Neural progenitor cell (in vitro differentiated cells): ENCODE measurements around the gene FAM240B. TPM values are rescaled to one million over a fixed set of nuclear protein-coding genes. Genes with fewer than 3 reads are reported as not detected.

Source experiments
- DNase-seq: peaks from one replicate; pipeline ENCODE4 v3.0.0-alpha.2; 2016; ENCODE audit warnings: low spot score
- H2AFZ ChIP-seq: fragments of 200-600 bp; sonication (generic); replicated peaks from 2 replicates; pipeline ENCODE4 v1.6.1; 2016; ENCODE audit warnings: antibody characterized with exemption
- H3F3A ChIP-seq: fragments of 200-600 bp; sonication (generic); 2 replicates; pipeline ENCODE4 v1.6.1; 2016; ENCODE audit warnings: antibody characterized with exemption, low read depth
- H3K27ac ChIP-seq: fragments of 200-600 bp; sonication (generic); 2 replicates; pipeline ENCODE4 v1.5.1; 2016; ENCODE audit warnings: mild to moderate bottlenecking
- H3K27me3 ChIP-seq: fragments of 200-600 bp; sonication (generic); 2 replicates; pipeline ENCODE4 v1.6.1; 2016; ENCODE audit warnings: mild to moderate bottlenecking, moderate library complexity
- H3K36me3 ChIP-seq: fragments of 200-600 bp; sonication (generic); 2 replicates; pipeline ENCODE4 v1.5.1; 2016
- H3K4me1 ChIP-seq: fragments of 200-600 bp; sonication (generic); 2 replicates; pipeline ENCODE4 v1.6.1; 2016; ENCODE audit warnings: mixed run types
- H3K4me2 ChIP-seq: fragments of 200-600 bp; sonication (generic); 2 replicates; pipeline ENCODE4 v1.6.1; 2016
- H3K4me3 ChIP-seq: fragments of 200-600 bp; sonication (generic); 2 replicates; pipeline ENCODE4 v1.5.1; 2016
- H3K79me2 ChIP-seq: fragments of 200-600 bp; sonication (generic); 2 replicates; pipeline ENCODE4 v1.6.1; 2016; ENCODE audit warnings: low read depth
- H3K9ac ChIP-seq: fragments of 200-600 bp; sonication (generic); 2 replicates; pipeline ENCODE4 v1.6.1; 2016
- H3K9me3 ChIP-seq: fragments of 200-600 bp; sonication (generic); 2 replicates; pipeline ENCODE4 v1.5.1; 2016; ENCODE audit warnings: low read depth
- H4K20me1 ChIP-seq: fragments of 200-600 bp; sonication (generic); 2 replicates; pipeline ENCODE4 v1.6.1; 2016; ENCODE audit warnings: low read depth
- H3K27ac Mint-ChIP-seq: 3 replicates; pipeline ENCODE4 v1.8.0; 2021; ENCODE audit warnings: mixed read lengths
- H3K27me3 Mint-ChIP-seq: 2 replicates; pipeline ENCODE4 v1.8.0; 2022; ENCODE audit warnings: low read depth, mild to moderate bottlenecking, inconsistent platforms, moderate library complexity, mixed read lengths; ENCODE audit not compliant: insufficient read depth
- H3K36me3 Mint-ChIP-seq: 3 replicates; pipeline ENCODE4 v1.8.0; 2021; ENCODE audit warnings: mixed read lengths
- H3K4me1 Mint-ChIP-seq: 3 replicates; pipeline ENCODE4 v1.8.0; 2021; ENCODE audit warnings: mixed read lengths
- H3K4me3 Mint-ChIP-seq: 3 replicates; pipeline ENCODE4 v1.8.0; 2021; ENCODE audit warnings: mild to moderate bottlenecking, moderate library complexity, mixed read lengths
- H3K9me3 Mint-ChIP-seq: 3 replicates; pipeline ENCODE4 v1.8.0; 2020; ENCODE audit warnings: mixed read lengths
- CTCF ChIP-seq: fragments of 200-600 bp; sonication (generic); IDR thresholded peaks from 2 replicates; pipeline ENCODE4 v1.5.1; 2017; ENCODE audit warnings: antibody characterized with exemption, mild to moderate bottlenecking
- EZH2 ChIP-seq: fragments of 200-600 bp; sonication (generic); IDR thresholded peaks from 2 replicates; pipeline ENCODE4 v1.6.1; 2017; ENCODE audit warnings: antibody characterized with exemption, mild to moderate bottlenecking, moderate library complexity
- EZH2phosphoT487 ChIP-seq: fragments of 200-600 bp; sonication (generic); IDR thresholded peaks from 2 replicates; pipeline ENCODE4 v1.6.1; 2017; ENCODE audit warnings: antibody characterized with exemption
- total RNA-seq: library from RNA; depleted of rRNA; stranded (reverse); fragments of >200 nt; gene quantifications from 2 replicates; pipeline ENCODE4 v1.2.3, GENCODE V29; 2015; ENCODE audit warnings: low replicate concordance

The FAM240B gene
- total RNA-seq, 1 donor from 2014 or later = not detected

- H3K27me3 Mint-ChIP-seq = peaks cover 6% of the 10 kb centered on the region
- H3K4me2 ChIP-seq = no peak overlapping the region
- TF ChIP-seq CTCF (no peak), EZH2 (no peak), EZH2phosphoT487 (no peak)
Observed at GRCh38 chr9:38744484-38744883, 24.6 kb upstream of the FAM240B start.

GRCh38 chr9:38737246-38737645, 17.3 kb upstream of the FAM240B start:
- no peak for DNase-seq
- Histone ChIP-seq H3K4me3 (no peak overlapping the region), H3K4me2 (no peak overlapping the region), H3K9ac (no peak overlapping the region), H3K36me3 (no peaks in the 10 kb centered on the region), H3K27ac (no peak overlapping the region), H4K20me1 (no peaks in the 10 kb centered on the region), H3K79me2 (no peaks in the 10 kb centered on the region), H3F3A (no peaks in the 10 kb centered on the region), H2AFZ (no peak overlapping the region), H3K9me3 (no peaks in the 10 kb centered on the region), H3K4me1 (no peaks in the 10 kb centered on the region), H3K27me3 (no peaks in the 10 kb centered on the region)
- peaks cover 3% of the 10 kb centered on the region for H3K4me1 Mint-ChIP-seq
- TF ChIP-seq EZH2phosphoT487 = no peak
- TF ChIP-seq CTCF = no peak
- no peak for TF ChIP-seq EZH2
- H3K4me3 Mint-ChIP-seq = no peak overlapping the region
- H3K27ac Mint-ChIP-seq = no peak overlapping the region
- no peaks in the 10 kb centered on the region for H3K36me3 Mint-ChIP-seq
- no peaks in the 10 kb centered on the region for H3K9me3 Mint-ChIP-seq
- no peaks in the 10 kb centered on the region for H3K27me3 Mint-ChIP-seq

More at GRCh38 chr9:38744484-38744883, 24.6 kb upstream of the FAM240B start:
- no peaks in the 10 kb centered on the region for H3K36me3 Mint-ChIP-seq
- Histone ChIP-seq H3K4me3 (no peak overlapping the region), H3K79me2 (no peaks in the 10 kb centered on the region), H2AFZ (no peak overlapping the region), H3K27ac (no peak overlapping the region), H3K27me3 (no peaks in the 10 kb centered on the region), H3K9ac (no peak overlapping the region), H3K36me3 (no peaks in the 10 kb centered on the region), H4K20me1 (no peaks in the 10 kb centered on the region), H3K4me1 (no peaks in the 10 kb centered on the region), H3K9me3 (no peaks in the 10 kb centered on the region), H3F3A (no peaks in the 10 kb centered on the region)
- H3K27ac Mint-ChIP-seq = no peak overlapping the region
- H3K4me3 Mint-ChIP-seq = no peak overlapping the region
- H3K9me3 Mint-ChIP-seq = no peaks in the 10 kb centered on the region
- DNase-seq = no peak
- H3K4me1 Mint-ChIP-seq = no peaks in the 10 kb centered on the region

- H2AFZ ChIP-seq = no peak overlapping the region
- H3K27ac Mint-ChIP-seq = no peak overlapping the region
- H3K4me1 ChIP-seq = no peaks in the 10 kb centered on the region
- peaks cover 4% of the 10 kb centered on the region for H3K27me3 Mint-ChIP-seq
- no peaks in the 10 kb centered on the region for H3K27me3 ChIP-seq
- no peak overlapping the region for H3K4me3 ChIP-seq
- no peaks in the 10 kb centered on the region for H3K9me3 Mint-ChIP-seq
- no peaks in the 10 kb centered on the region for H3K36me3 Mint-ChIP-seq
- H3K9ac ChIP-seq = no peak overlapping the region
- no peaks in the 10 kb centered on the region for H3K36me3 ChIP-seq
- no peak for DNase-seq
- no peak for TF ChIP-seq EZH2phosphoT487
- no peak for TF ChIP-seq EZH2
- TF ChIP-seq CTCF = no peak
- H3K27ac ChIP-seq = no peak overlapping the region
- no peaks in the 10 kb centered on the region for H3F3A ChIP-seq
- no peak overlapping the region for H3K4me2 ChIP-seq
- no peaks in the 10 kb centered on the region for H3K79me2 ChIP-seq
- H3K4me1 Mint-ChIP-seq = peaks cover 6% of the 10 kb centered on the region
- H3K9me3 ChIP-seq = no peaks in the 10 kb centered on the region
- no peaks in the 10 kb centered on the region for H4K20me1 ChIP-seq
- H3K4me3 Mint-ChIP-seq = no peak overlapping the region
Observed at GRCh38 chr9:38734831-38735230, 14.9 kb upstream of the FAM240B start.

GRCh38 chr9:38733503-38733902, 13.6 kb upstream of the FAM240B start:
- Mint-ChIP-seq H3K4me3 (no peak overlapping the region), H3K36me3 (no peaks in the 10 kb centered on the region), H3K27me3 (peaks cover 4% of the 10 kb centered on the region), H3K9me3 (no peaks in the 10 kb centered on the region), H3K4me1 (peaks cover 6% of the 10 kb centered on the region), H3K27ac (no peak overlapping the region)
- H3K36me3 ChIP-seq = no peaks in the 10 kb centered on the region
- TF ChIP-seq EZH2 (no peak), EZH2phosphoT487 (no peak), CTCF (no peak)
- no peak overlapping the region for H3K4me3 ChIP-seq
- no peaks in the 10 kb centered on the region for H3K27me3 ChIP-seq
- H3K4me2 ChIP-seq = no peak overlapping the region
- no peak overlapping the region for H2AFZ ChIP-seq
- no peaks in the 10 kb centered on the region for H3K79me2 ChIP-seq
- no peak for DNase-seq
- no peak overlapping the region for H3K9ac ChIP-seq
- H3F3A ChIP-seq = no peaks in the 10 kb centered on the region
- H3K9me3 ChIP-seq = no peaks in the 10 kb centered on the region
- no peaks in the 10 kb centered on the region for H4K20me1 ChIP-seq
- no peak overlapping the region for H3K27ac ChIP-seq
- no peaks in the 10 kb centered on the region for H3K4me1 ChIP-seq
